ENCODE results near the gene BACE1. TPM values are rescaled to one million over a fixed set of nuclear protein-coding genes. Genes with fewer than 3 reads are reported as not detected.

The BACE1 gene
- total and polyA plus RNA-seq, 9 donors = 12.6 to 99.7 (median 30.7) TPM

DNA sequence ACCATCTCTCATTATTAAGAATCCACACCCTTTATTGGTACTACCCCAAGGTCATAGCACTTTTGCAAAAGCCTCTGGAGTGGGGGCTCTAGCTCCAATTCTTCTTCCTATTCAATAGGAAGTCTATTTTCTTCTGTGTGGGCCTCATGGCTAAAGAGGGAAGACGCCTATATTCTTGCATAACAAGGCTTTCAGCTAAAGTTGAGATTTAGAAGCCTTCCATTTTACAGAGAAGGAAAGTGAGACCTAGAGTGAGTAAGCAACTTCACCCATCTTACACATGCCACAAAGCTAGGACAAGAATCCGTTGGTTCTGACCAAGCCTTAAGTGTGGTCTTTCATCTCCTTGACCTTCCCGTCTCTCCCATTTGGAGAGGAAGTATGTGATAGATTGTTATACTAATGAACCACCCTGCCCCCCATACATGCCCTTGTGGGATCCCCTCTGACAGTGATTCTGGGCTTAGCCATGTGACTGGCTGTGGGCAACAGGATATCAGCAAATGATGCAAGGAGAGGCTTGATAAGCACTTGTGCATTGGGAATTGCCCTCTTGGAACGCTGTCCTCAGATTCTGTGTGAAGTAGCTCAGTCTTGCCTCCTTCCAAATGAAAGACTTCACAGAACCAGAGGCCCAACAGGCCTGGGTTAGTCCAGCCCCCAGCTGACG is 12.3 kb downstream of the BACE1 start:
- Histone ChIP-seq H3K4me1 (ENCODE audit: insufficient read depth) (peaks cover 18% of the 10 kb centered on the region), H3K27me3 (no peaks in the 10 kb centered on the region), H3K27ac (no peak overlapping the region), H3K9me3 (no peaks in the 10 kb centered on the region), H3K4me3 (no peak overlapping the region), H3K36me3 (no peaks in the 10 kb centered on the region)
- DNase-seq = no peak
- TF ChIP-seq CTCF (IDR thresholded peaks at IDR 0.05) (no peak), POLR2A (IDR thresholded peaks at IDR 0.05) (no peak), EP300 (IDR thresholded peaks at IDR 0.05) (no peak)
- intact Hi-C loops (cut with DNase I) = no loop called here
- WGBS, 3 donors = 82 to 89% (median 86%) methylated on average over 5 of the region's 5 CpGs

DNA sequence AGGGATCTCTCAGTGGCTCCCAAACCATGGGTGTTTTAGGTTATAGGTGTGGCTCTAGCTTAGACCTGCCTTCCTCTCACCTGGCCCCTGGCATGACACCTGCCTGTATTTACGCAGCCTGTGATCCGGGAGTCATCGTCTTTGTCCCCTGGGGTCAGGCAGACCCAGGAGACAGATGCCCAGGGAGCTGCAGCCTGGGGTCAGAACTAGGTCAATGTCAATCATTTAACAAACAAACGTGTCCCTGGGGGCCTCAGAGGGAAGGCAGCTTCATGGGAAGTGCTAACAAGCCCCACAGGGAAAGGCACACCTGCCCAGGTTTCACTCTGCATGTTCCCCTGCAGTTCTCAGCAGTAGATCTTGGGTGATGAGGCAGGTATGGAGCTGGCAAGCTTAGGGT is 13.0 kb downstream of the BACE1 start:
- peak in 1 of 5 donors; percentile 17 for DNase-seq
- Histone ChIP-seq H3K36me3 (no peaks in the 10 kb centered on the region), H3K4me1 (ENCODE audit: insufficient read depth) (peaks cover 18% of the 10 kb centered on the region), H3K4me3 (no peak overlapping the region), H3K27ac (no peak overlapping the region), H3K9me3 (no peaks in the 10 kb centered on the region), H3K27me3 (no peaks in the 10 kb centered on the region)
- 58 to 75% (median 73%) methylated on average over 4 of the region's 4 CpGs for WGBS, 3 donors
- no peak for TF ChIP-seq POLR2A (IDR thresholded peaks at IDR 0.05)
- no peak for TF ChIP-seq EP300 (IDR thresholded peaks at IDR 0.05)
- TF ChIP-seq CTCF (IDR thresholded peaks at IDR 0.05) = no peak
- intact Hi-C loops (cut with DNase I) = no loop called here

DNA sequence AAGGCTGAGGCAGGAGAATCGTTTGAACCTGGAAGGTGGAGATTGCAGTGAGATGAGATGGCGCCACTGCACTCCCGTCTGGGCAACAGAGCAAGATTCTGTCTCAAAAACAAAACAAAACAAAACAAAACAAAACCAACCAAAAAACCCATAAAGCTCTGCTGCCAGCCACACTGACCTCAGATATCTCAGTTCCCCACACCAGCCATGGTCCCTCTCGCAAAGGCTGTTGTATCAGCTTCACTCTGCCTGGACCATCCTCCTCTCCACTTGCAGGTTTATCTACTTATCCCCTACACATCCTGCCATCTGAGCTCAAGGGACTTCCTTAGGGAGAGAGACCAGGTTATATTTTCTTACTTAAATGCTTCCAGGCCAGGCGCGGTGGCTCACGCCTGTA is 13.8 kb downstream of the BACE1 start:
- Histone ChIP-seq H3K36me3 (no peaks in the 10 kb centered on the region), H3K4me3 (no peak overlapping the region), H3K9me3 (no peaks in the 10 kb centered on the region), H3K27ac (no peak overlapping the region), H3K4me1 (ENCODE audit: insufficient read depth) (peaks cover 18% of the 10 kb centered on the region), H3K27me3 (no peaks in the 10 kb centered on the region)
- peak in 1 of 5 donors; percentile 10 for DNase-seq
- 79 to 83% (median 79%) methylated on average over 7 of the region's 7 CpGs for WGBS, 3 donors
- TF ChIP-seq POLR2A (IDR thresholded peaks at IDR 0.05) = no peak
- no peak for TF ChIP-seq EP300 (IDR thresholded peaks at IDR 0.05)
- intact Hi-C loops (cut with DNase I) = no loop called here

DNA sequence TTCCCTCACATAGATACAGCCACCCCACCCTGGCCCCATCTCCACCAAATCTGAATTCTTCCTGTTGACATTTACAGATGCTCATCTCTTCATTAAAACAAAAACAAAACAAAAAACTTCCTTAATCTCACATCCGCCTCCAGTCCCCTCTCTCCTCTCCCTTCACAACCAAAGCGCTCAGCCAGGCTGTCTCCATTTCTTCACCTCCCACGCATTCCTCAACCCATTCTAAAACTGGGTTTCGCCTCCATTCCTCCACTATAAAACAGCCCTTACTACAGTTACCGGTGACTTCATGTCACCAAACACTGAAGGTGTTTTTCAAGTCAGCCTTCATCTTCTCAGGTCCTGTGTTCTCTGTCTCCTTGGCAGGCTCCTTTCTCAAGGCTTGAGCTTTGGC is 15.3 kb downstream of the BACE1 start:
- WGBS, 3 donors = 7 to 13% (median 9%) methylated on average over 5 of the region's 5 CpGs

More for the DNA sequence above, 15.3 kb downstream of the BACE1 start:
- no peak for TF ChIP-seq CTCF (IDR thresholded peaks at IDR 0.05)
- no peak for TF ChIP-seq POLR2A (IDR thresholded peaks at IDR 0.05)
- TF ChIP-seq EP300 (IDR thresholded peaks at IDR 0.05) = no peak
- peak in 1 of 5 donors; percentile 40 for DNase-seq
- intact Hi-C loops (cut with DNase I) = no loop called here
- peaks cover 18% of the 10 kb centered on the region for H3K4me1 ChIP-seq (ENCODE audit: insufficient read depth)
- no peaks in the 10 kb centered on the region for H3K9me3 ChIP-seq
- peak overlapping the region in 1 of 2 donors; percentile 70 for H3K27ac ChIP-seq
- H3K4me3 ChIP-seq = peak overlapping the region; percentile 20
- no peaks in the 10 kb centered on the region for H3K36me3 ChIP-seq
- H3K27me3 ChIP-seq = no peaks in the 10 kb centered on the region
